WERI-Rb-1 (cell line): Measurements from ENCODE around the gene PRRT1.

Experiments used
- DNase-seq: peaks from one replicate; pipeline ENCODE4 v3.0.0-alpha.2; 2020
- H3K27ac ChIP-seq: fragments of 250-450 bp; sonication (Bioruptor Pico); 2 replicates; pipeline ENCODE4 v1.5.1; 2020; ENCODE audit warnings: mild to moderate bottlenecking, moderate library complexity
- H3K27me3 ChIP-seq: fragments of 250-450 bp; sonication (Bioruptor Pico); 2 replicates; pipeline ENCODE4 v1.5.1; 2021; ENCODE audit warnings: mild to moderate bottlenecking, low read depth, moderate library complexity; ENCODE audit not compliant: insufficient read depth, severe bottlenecking
- H3K36me3 ChIP-seq: fragments of 250-450 bp; sonication (Bioruptor Pico); 2 replicates; pipeline ENCODE4 v1.5.1; 2020; ENCODE audit warnings: mild to moderate bottlenecking, moderate library complexity
- H3K4me3 ChIP-seq: 2 replicates; pipeline ENCODE4 v1.5.1; 2011; ENCODE audit warnings: low read depth, mild to moderate bottlenecking, control low read depth, low read length
- H3K9me3 ChIP-seq: fragments of 250-450 bp; sonication (Bioruptor Pico); 2 replicates; pipeline ENCODE4 v1.5.1; 2021; ENCODE audit warnings: mild to moderate bottlenecking, moderate library complexity; ENCODE audit not compliant: severe bottlenecking
- TF ChIP-seq, protein P1 (sequence below): IDR thresholded peaks from 2 replicates; pipeline ENCODE4 v1.5.1; 2011; ENCODE audit warnings: low read depth, mild to moderate bottlenecking, control low read depth, inconsistent platforms, low read length

The PRRT1 gene

DNA sequence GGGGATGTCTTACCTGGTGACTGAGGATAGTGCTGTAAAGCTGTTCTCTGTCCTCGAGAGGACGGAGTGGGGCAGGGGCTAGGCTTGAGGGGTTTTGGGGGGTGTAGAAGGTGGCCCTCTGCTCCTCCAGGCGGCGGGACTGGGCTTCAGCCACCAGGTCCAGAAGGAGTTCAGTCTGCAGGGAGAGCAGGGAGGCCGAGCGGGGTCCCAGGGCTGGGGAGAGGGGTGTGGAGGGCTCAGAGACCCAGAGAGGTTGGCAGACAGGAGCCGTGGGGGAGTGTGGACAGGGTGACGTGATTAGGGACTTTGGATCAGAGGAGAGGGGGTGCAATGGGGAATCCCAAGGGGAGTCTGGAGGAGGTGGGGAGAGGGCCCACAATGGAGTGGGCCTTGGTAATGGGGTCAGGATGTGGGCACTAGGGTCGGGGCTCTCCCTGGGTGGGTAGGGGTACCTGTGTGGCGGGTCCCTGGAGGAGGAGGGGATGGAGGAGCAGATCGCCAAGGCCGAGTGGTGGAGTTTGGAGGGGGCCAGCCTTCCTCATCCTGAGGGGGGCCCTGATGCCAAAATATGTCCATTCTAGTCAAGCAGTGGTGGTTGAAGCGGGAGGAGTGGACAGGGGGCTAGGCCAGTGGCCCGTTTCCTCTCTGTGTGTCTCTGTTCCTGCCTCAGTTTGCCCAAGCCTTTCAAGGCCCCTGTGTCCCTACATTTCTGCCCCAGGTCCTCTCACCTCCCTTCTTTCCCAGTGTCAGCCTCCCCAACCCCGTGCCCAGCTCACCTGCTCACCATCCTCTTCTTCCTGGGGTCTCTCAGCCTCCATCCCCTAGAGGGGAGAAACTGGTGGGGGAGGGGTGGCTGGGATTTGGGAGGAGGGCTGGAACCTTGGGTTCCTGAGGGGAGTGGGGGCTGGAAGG lies 40.2 kb upstream of the PRRT1 start:
- Histone ChIP-seq H3K9me3 (no peaks in the 10 kb centered on the region), H3K36me3 (peaks cover 20% of the 10 kb centered on the region), H3K4me3 (no peak overlapping the region), H3K27ac (no peak overlapping the region), H3K27me3 (no peaks in the 10 kb centered on the region)
- TF ChIP-seq, protein P1, sequence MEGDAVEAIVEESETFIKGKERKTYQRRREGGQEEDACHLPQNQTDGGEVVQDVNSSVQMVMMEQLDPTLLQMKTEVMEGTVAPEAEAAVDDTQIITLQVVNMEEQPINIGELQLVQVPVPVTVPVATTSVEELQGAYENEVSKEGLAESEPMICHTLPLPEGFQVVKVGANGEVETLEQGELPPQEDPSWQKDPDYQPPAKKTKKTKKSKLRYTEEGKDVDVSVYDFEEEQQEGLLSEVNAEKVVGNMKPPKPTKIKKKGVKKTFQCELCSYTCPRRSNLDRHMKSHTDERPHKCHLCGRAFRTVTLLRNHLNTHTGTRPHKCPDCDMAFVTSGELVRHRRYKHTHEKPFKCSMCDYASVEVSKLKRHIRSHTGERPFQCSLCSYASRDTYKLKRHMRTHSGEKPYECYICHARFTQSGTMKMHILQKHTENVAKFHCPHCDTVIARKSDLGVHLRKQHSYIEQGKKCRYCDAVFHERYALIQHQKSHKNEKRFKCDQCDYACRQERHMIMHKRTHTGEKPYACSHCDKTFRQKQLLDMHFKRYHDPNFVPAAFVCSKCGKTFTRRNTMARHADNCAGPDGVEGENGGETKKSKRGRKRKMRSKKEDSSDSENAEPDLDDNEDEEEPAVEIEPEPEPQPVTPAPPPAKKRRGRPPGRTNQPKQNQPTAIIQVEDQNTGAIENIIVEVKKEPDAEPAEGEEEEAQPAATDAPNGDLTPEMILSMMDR: no peak
- DNase-seq: no peak

DNA sequence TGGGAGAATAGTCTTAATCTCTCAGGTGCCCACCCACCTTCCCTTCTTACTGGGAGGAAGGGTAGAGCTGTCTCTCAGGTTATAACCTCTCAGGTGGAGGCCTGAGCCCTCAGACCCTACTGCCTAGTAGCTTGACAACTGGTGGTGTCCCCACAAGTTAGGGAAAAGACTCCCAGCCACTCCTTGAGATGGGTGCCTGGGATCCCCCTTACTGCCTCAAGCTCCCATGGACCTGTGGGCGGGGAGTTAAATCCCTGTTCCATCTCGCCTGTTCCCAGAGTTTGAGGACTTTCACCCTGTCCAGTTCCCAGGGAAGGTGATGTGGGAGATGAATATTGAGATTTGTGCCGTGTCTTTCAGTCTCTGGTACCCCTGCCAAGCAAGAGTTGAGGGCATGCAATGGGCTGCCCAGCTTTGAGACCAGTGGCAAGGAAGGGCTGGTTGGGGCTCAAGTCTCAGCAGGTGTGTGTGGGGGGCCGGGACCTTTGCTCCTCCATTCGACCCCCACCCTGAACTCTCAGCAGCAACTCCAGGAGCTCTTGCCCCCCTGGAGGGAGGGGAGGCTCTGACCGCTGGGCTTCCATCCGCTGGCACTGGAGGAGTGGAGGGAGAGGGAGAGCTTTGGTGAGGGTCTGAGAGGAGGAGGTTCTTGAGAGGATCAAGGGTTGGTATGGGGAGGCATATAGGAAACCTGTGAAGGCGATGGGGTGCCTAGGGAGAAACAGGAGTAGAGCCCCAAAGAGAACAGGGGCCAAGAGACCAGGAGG lies 39.4 kb upstream of the PRRT1 start:
- TF ChIP-seq, protein P1: no peak
- peaks cover 27% of the 10 kb centered on the region for H3K36me3 ChIP-seq
- H3K27ac ChIP-seq: peak overlapping the region; percentile 88
- H3K27me3 ChIP-seq: no peaks in the 10 kb centered on the region
- H3K4me3 ChIP-seq: peak overlapping the region; percentile 53
- DNase-seq: no peak
- H3K9me3 ChIP-seq: no peaks in the 10 kb centered on the region

GRCh38 chr6:32190054-32190851 lies 38.5 kb upstream of the PRRT1 start, which contains the start of gene PBX2:
Gene PBX2, minus strand, starts transcription at chr6:32190202. Its CDS starts 287 bp downstream, at chr6:32189915.
- peak within 1 kb of the TSS; percentile 53 for H3K4me3 ChIP-seq
- DNase-seq: peak; percentile 97
- H3K27ac ChIP-seq: peak within 1 kb of the TSS; percentile 88
- peaks cover 27% of the 10 kb centered on the region for H3K36me3 ChIP-seq
- TF ChIP-seq, protein P1: 0 out of 2 replicates have a peak, but pooled peaks have one; percentile 8
- H3K9me3 ChIP-seq: no peaks in the 10 kb centered on the region
- no peaks in the 10 kb centered on the region for H3K27me3 ChIP-seq

GRCh38 chr6:32189742-32190053 lies 38.0 kb upstream of the PRRT1 start:
- Histone ChIP-seq H3K27ac (peak overlapping the region; percentile 88), H3K27me3 (no peaks in the 10 kb centered on the region), H3K36me3 (peaks cover 27% of the 10 kb centered on the region), H3K4me3 (peak overlapping the region; percentile 53), H3K9me3 (no peaks in the 10 kb centered on the region)
- TF ChIP-seq, protein P1: no peak
- no peak for DNase-seq

DNA sequence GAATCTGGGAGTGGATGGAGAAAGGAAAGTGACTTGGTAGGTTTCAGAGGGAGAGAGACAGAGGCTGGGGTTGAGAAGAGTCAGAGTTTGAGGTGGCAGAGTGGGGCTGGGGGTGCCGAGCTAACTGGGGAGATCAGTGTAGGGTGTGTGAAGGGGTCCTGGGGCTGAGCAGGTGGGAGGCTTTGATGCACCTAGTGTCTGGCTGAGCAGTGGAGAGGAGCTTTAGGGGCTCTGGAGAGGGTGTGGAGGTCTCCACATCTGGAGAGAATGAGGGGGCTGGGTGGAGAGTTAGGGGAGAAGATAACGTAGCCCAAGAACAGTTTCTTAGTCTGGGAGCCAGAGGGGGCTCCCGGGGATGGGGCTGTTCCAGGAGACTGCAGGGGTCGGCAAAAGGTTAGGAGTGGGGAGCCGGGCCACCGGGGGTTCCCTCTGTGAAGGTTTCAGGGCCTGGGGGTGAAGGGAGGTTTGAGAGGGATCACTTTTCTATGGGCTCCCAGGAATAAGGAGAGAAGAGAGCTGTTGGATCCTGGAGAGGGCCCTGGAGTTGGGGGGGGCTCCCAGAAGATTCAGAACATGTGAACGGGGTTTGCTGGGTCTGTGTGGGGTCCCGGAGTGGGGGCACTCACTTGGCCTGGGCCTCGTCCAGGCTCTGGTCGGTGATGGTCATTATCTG lies 37.5 kb upstream of the PRRT1 start:
- TF ChIP-seq, protein P1: no peak
- Histone ChIP-seq H3K4me3 (peak overlapping the region; percentile 53), H3K27me3 (no peaks in the 10 kb centered on the region), H3K9me3 (no peaks in the 10 kb centered on the region), H3K27ac (peak overlapping the region; percentile 88), H3K36me3 (peaks cover 30% of the 10 kb centered on the region)
- no peak for DNase-seq
